ENCODE results near the gene MYOD1. TPM values are rescaled to one million over a fixed set of nuclear protein-coding genes. Genes with fewer than 3 reads are reported as not detected.

MYOD1 gene
- total RNA-seq, 1 experiment from 2014 or later, result not detected

GRCh38 chr11:17725174-17725573 is 5.8 kb downstream of the MYOD1 start:
- Histone ChIP-seq H3K79me2 (ENCODE audit: low read depth) (no peaks in the 10 kb centered on the region), H3K27ac (no peak overlapping the region), H3K36me3 (ENCODE audit: low read depth) (no peaks in the 10 kb centered on the region), H3K9me2 (ENCODE audit: insufficient read depth) (no peaks in the 10 kb centered on the region), H3K4me3 (no peak overlapping the region), H3F3A (ENCODE audit: insufficient read depth, low read depth) (no peaks in the 10 kb centered on the region), H2AFZ (no peak overlapping the region), H3K9me3 (ENCODE audit: insufficient read depth, low read depth) (no peaks in the 10 kb centered on the region), H3K27me3 (ENCODE audit: insufficient read depth, low read depth) (peaks cover 57% of the 10 kb centered on the region), H4K20me1 (ENCODE audit: insufficient read depth) (no peaks in the 10 kb centered on the region), H3K4me1 (replicated peaks; ENCODE audit: insufficient read depth) (no peaks in the 10 kb centered on the region), H3K4me2 (no peak overlapping the region)
- intact Hi-C loops (cut with micrococcal nuclease; ENCODE audit: unreplicated experiment), result no loop called here
- DNase-seq, result no peak
- ChIA-PET POLR2A (ENCODE audit: unreplicated experiment) (no interaction called here), CTCF (no interaction called here)
- no TSS peak for BruUV-seq (replicated peaks)
- no peak for TF ChIP-seq EZH2 (IDR thresholded peaks at IDR 0.05; ENCODE audit: low read depth)
- no peak for TF ChIP-seq CTCF (conservative IDR thresholded peaks at IDR 0.05)

GRCh38 chr11:17730137-17730536 is 10.8 kb downstream of the MYOD1 start:
- Histone ChIP-seq H3K79me2 (ENCODE audit: low read depth) (no peaks in the 10 kb centered on the region), H3K27ac (no peak overlapping the region), H3K36me3 (ENCODE audit: low read depth) (no peaks in the 10 kb centered on the region), H2AFZ (no peak overlapping the region), H3K4me1 (replicated peaks; ENCODE audit: insufficient read depth) (no peaks in the 10 kb centered on the region), H3K27me3 (ENCODE audit: insufficient read depth, low read depth) (peaks cover 32% of the 10 kb centered on the region), H3K4me3 (no peak overlapping the region), H4K20me1 (ENCODE audit: insufficient read depth) (no peaks in the 10 kb centered on the region), H3K9me2 (ENCODE audit: insufficient read depth) (no peaks in the 10 kb centered on the region), H3K4me2 (no peak overlapping the region), H3F3A (ENCODE audit: insufficient read depth, low read depth) (no peaks in the 10 kb centered on the region), H3K9me3 (ENCODE audit: insufficient read depth, low read depth) (no peaks in the 10 kb centered on the region)
- ChIA-PET POLR2A (ENCODE audit: unreplicated experiment) (interaction anchor here (0.6 kb wide), 1 partner anchor 279 kb away, joined by 3 read pairs; no protein-coding TSS in a partner anchor), CTCF (interaction anchor here (0.8 to 1.5 kb wide), 4 partner anchors 29 to 248 kb away, joined by 3 to 26 read pairs (median 8); no protein-coding TSS in a partner anchor)
- TF ChIP-seq CTCF (conservative IDR thresholded peaks at IDR 0.05), result no peak
- TF ChIP-seq EZH2 (IDR thresholded peaks at IDR 0.05; ENCODE audit: low read depth), result no peak
- intact Hi-C loops (cut with micrococcal nuclease; ENCODE audit: unreplicated experiment), result loop anchor here (1.0 to 5.0 kb wide), 3 partner anchors 97 to 134 kb away; no protein-coding TSS in a partner anchor
- BruUV-seq (replicated peaks), result no TSS peak
- no peak for DNase-seq

GRCh38 chr11:17730608-17731462 is 11.5 kb downstream of the MYOD1 start:
- Histone ChIP-seq H3F3A (ENCODE audit: insufficient read depth, low read depth) (no peaks in the 10 kb centered on the region), H3K27ac (no peak overlapping the region), H2AFZ (no peak overlapping the region), H3K4me3 (no peak overlapping the region), H3K9me3 (ENCODE audit: insufficient read depth, low read depth) (no peaks in the 10 kb centered on the region), H3K9me2 (ENCODE audit: insufficient read depth) (no peaks in the 10 kb centered on the region), H3K36me3 (ENCODE audit: low read depth) (no peaks in the 10 kb centered on the region), H3K4me1 (replicated peaks; ENCODE audit: insufficient read depth) (no peaks in the 10 kb centered on the region), H3K4me2 (no peak overlapping the region), H4K20me1 (ENCODE audit: insufficient read depth) (no peaks in the 10 kb centered on the region), H3K79me2 (ENCODE audit: low read depth) (no peaks in the 10 kb centered on the region), H3K27me3 (ENCODE audit: insufficient read depth, low read depth) (peaks cover 27% of the 10 kb centered on the region)
- CTCF ChIA-PET, result interaction anchor here (0.6 to 1.5 kb wide), 9 partner anchors 82 to 255 kb away, joined by 3 to 26 read pairs (median 3); no protein-coding TSS in a partner anchor
- BruUV-seq (replicated peaks), result no TSS peak
- intact Hi-C loops (cut with micrococcal nuclease; ENCODE audit: unreplicated experiment), result loop anchor here (1.0 to 5.0 kb wide), 6 partner anchors 96 to 248 kb away; no protein-coding TSS in a partner anchor
- TF ChIP-seq CTCF (conservative IDR thresholded peaks at IDR 0.05) (peak; percentile 89), EZH2 (IDR thresholded peaks at IDR 0.05; ENCODE audit: low read depth) (no peak)
- POLR2A ChIA-PET (ENCODE audit: unreplicated experiment), result interaction anchor here (0.6 to 0.7 kb wide), 2 partner anchors 51 to 278 kb away, joined by 3 to 6 read pairs; no protein-coding TSS in a partner anchor
- DNase-seq, result peak; percentile 56 to 81
